Neural cell (in vitro differentiated cells): Measurements from ENCODE around the gene HIPK1. TPM values are rescaled to one million over a fixed set of nuclear protein-coding genes. Genes with fewer than 3 reads are reported as not detected.

Experiments used
- H2AFZ ChIP-seq: fragments of 200-600, 300-800 bp; sonication (generic), shearing (Covaris generic); 2 replicates; pipeline ENCODE4 v1.6.0; 2014; ENCODE audit warnings: low read depth, mild to moderate bottlenecking, antibody characterized with exemption, low read length, moderate library complexity
- H3F3A ChIP-seq: fragments of 200-600 bp; shearing (Covaris generic); 2 replicates; pipeline ENCODE4 v1.6.1; 2016; ENCODE audit warnings: mild to moderate bottlenecking, moderate library complexity, mixed read lengths, antibody characterized with exemption, low read length; ENCODE audit not compliant: insufficient read depth, poor library complexity, severe bottlenecking
- H3K27ac ChIP-seq: fragments of 200-600, 300-800 bp; sonication (generic), shearing (Covaris generic); 2 replicates; pipeline ENCODE4 v1.5.1; 2014; ENCODE audit warnings: mild to moderate bottlenecking, low read length, moderate library complexity
- H3K27me3 ChIP-seq: fragments of 300-800, 200-600 bp; sonication (generic), shearing (Covaris generic); 2 replicates; pipeline ENCODE4 v1.6.0; 2014; ENCODE audit warnings: mild to moderate bottlenecking, low read depth, low read length, moderate library complexity; ENCODE audit not compliant: insufficient read depth
- H3K36me3 ChIP-seq: fragments of 300-800, 200-600 bp; sonication (generic), shearing (Covaris generic); 2 replicates; pipeline ENCODE4 v1.5.1; 2014; ENCODE audit warnings: mild to moderate bottlenecking, antibody characterized with exemption, low read length, moderate library complexity; ENCODE audit not compliant: insufficient read depth
- H3K4me2 ChIP-seq: fragments of 300-800, 200-600 bp; sonication (generic), shearing (Covaris generic); 2 replicates; pipeline ENCODE4 v1.6.0; 2014; ENCODE audit warnings: mild to moderate bottlenecking, low read length
- H3K4me3 ChIP-seq: fragments of 300-800, 200-600 bp; sonication (generic), shearing (Covaris generic); 2 replicates; pipeline ENCODE4 v1.5.1; 2014; ENCODE audit warnings: mild to moderate bottlenecking, low read length, moderate library complexity
- H3K79me2 ChIP-seq: fragments of 200-600 bp; shearing (Covaris generic); replicated peaks from 2 replicates; pipeline ENCODE4 v1.6.0; 2014; ENCODE audit warnings: mild to moderate bottlenecking, low read length, moderate library complexity; ENCODE audit not compliant: insufficient read depth
- H3K9ac ChIP-seq: fragments of 300-800, 200-600 bp; sonication (generic), shearing (Covaris generic); 2 replicates; pipeline ENCODE4 v1.6.1; 2016; ENCODE audit warnings: mild to moderate bottlenecking, low read length, mixed read lengths
- H3K9me2 ChIP-seq: fragments of 200-600 bp; shearing (Covaris generic); 2 replicates; pipeline ENCODE4 v1.6.1; 2016; ENCODE audit warnings: mild to moderate bottlenecking, low read length, mixed read lengths; ENCODE audit not compliant: insufficient read depth
- H3K9me3 ChIP-seq: fragments of 200-600, 300-800 bp; sonication (generic), shearing (Covaris generic); 2 replicates; pipeline ENCODE4 v1.6.1; 2016; ENCODE audit warnings: mild to moderate bottlenecking, mixed run types, low read length, moderate library complexity, mixed read lengths
- H4K20me1 ChIP-seq: fragments of 200-600 bp; shearing (Covaris generic); 2 replicates; pipeline ENCODE4 v1.6.1; 2016; ENCODE audit warnings: mild to moderate bottlenecking, mixed run types; ENCODE audit not compliant: insufficient read depth
- EP300 ChIP-seq: fragments of 450-650 bp; conservative IDR thresholded peaks from 2 replicates; pipeline ENCODE4 v1.6.1; 2014; ENCODE audit warnings: antibody characterized with exemption, mild to moderate bottlenecking, moderate library complexity; ENCODE audit not compliant: poor library complexity, severe bottlenecking
- EZH2 ChIP-seq: fragments of 200-600, 300-800 bp; shearing (Covaris generic), sonication (generic); IDR thresholded peaks from 2 replicates; pipeline ENCODE4 v1.6.1; 2014; ENCODE audit warnings: antibody characterized with exemption, low read length, borderline replicate concordance, mild to moderate bottlenecking; ENCODE audit not compliant: insufficient read depth, poor library complexity, severe bottlenecking
- MXI1 ChIP-seq: fragments of 450-650 bp; conservative IDR thresholded peaks from 2 replicates; pipeline ENCODE4 v1.6.1; 2014; ENCODE audit warnings: antibody characterized with exemption, mild to moderate bottlenecking; ENCODE audit not compliant: poor library complexity, severe bottlenecking
- POLR2AphosphoS5 ChIP-seq: IDR thresholded peaks from 2 replicates; pipeline ENCODE4 v1.6.1; 2012
- RAD21 ChIP-seq: fragments of 450-650 bp; conservative IDR thresholded peaks from 2 replicates; pipeline ENCODE4 v1.6.1; 2014; ENCODE audit warnings: antibody characterized with exemption, mild to moderate bottlenecking, moderate library complexity
- SMC3 ChIP-seq: fragments of 450-650 bp; conservative IDR thresholded peaks from 2 replicates; pipeline ENCODE4 v1.6.1; 2014; ENCODE audit warnings: antibody characterized with exemption, mild to moderate bottlenecking, moderate library complexity; ENCODE audit not compliant: poor library complexity
- TAF1 ChIP-seq: IDR thresholded peaks from 2 replicates; pipeline ENCODE4 v1.6.1; 2012; ENCODE audit warnings: low read depth
- polyA plus RNA-seq: library from polyadenylated mRNA; depleted of rRNA; stranded (reverse); fragments of >200 nt; gene quantifications from 2 replicates; pipeline ENCODE4 v1.2.3, GENCODE V29; 2014
- TF ChIP-seq, protein P1 (sequence below): fragments of 450-650 bp; IDR thresholded peaks from 2 replicates; pipeline ENCODE4 v1.5.1; 2014; ENCODE audit warnings: antibody characterized with exemption, mild to moderate bottlenecking, moderate library complexity; ENCODE audit not compliant: poor library complexity, severe bottlenecking
- TF ChIP-seq, protein P2 (sequence below): IDR thresholded peaks from 2 replicates; pipeline ENCODE4 v1.6.1; 2012; ENCODE audit warnings: borderline replicate concordance

Gene HIPK1
- polyA plus RNA-seq, 1 donor from 2014 or later, result 22.9 TPM

DNA sequence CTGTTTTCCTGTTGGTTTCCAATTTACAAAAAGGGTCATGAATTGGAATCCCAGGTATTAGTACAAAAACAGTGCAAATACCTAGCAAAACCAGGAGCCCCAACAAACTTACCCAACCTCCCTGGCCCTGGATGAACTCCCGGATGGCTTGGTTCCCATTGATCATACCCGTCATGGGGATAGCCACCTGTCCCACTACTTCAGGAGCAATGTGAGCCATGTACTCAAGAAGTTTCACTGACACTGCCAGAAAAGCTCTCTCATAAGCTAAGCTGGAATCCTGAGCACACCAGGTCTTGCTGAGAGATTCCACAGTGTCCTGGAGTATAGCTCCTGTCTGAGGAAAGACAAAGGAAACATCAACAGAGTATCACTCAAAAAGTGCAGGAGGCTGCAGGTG lies 47.5 kb upstream of the HIPK1 start:
- H3K4me2 ChIP-seq, result no peak overlapping the region
- H4K20me1 ChIP-seq, result no peaks in the 10 kb centered on the region
- H3K9me2 ChIP-seq, result no peaks in the 10 kb centered on the region
- no peaks in the 10 kb centered on the region for H3K9me3 ChIP-seq
- no peak overlapping the region for H3K27ac ChIP-seq
- TF ChIP-seq RAD21 (no peak), SMC3 (no peak), MXI1 (no peak), EP300 (no peak), TAF1 (no peak), EZH2 (no peak), POLR2AphosphoS5 (no peak)
- TF ChIP-seq, protein P1, sequence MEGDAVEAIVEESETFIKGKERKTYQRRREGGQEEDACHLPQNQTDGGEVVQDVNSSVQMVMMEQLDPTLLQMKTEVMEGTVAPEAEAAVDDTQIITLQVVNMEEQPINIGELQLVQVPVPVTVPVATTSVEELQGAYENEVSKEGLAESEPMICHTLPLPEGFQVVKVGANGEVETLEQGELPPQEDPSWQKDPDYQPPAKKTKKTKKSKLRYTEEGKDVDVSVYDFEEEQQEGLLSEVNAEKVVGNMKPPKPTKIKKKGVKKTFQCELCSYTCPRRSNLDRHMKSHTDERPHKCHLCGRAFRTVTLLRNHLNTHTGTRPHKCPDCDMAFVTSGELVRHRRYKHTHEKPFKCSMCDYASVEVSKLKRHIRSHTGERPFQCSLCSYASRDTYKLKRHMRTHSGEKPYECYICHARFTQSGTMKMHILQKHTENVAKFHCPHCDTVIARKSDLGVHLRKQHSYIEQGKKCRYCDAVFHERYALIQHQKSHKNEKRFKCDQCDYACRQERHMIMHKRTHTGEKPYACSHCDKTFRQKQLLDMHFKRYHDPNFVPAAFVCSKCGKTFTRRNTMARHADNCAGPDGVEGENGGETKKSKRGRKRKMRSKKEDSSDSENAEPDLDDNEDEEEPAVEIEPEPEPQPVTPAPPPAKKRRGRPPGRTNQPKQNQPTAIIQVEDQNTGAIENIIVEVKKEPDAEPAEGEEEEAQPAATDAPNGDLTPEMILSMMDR, result no peak
- TF ChIP-seq, protein P2, sequence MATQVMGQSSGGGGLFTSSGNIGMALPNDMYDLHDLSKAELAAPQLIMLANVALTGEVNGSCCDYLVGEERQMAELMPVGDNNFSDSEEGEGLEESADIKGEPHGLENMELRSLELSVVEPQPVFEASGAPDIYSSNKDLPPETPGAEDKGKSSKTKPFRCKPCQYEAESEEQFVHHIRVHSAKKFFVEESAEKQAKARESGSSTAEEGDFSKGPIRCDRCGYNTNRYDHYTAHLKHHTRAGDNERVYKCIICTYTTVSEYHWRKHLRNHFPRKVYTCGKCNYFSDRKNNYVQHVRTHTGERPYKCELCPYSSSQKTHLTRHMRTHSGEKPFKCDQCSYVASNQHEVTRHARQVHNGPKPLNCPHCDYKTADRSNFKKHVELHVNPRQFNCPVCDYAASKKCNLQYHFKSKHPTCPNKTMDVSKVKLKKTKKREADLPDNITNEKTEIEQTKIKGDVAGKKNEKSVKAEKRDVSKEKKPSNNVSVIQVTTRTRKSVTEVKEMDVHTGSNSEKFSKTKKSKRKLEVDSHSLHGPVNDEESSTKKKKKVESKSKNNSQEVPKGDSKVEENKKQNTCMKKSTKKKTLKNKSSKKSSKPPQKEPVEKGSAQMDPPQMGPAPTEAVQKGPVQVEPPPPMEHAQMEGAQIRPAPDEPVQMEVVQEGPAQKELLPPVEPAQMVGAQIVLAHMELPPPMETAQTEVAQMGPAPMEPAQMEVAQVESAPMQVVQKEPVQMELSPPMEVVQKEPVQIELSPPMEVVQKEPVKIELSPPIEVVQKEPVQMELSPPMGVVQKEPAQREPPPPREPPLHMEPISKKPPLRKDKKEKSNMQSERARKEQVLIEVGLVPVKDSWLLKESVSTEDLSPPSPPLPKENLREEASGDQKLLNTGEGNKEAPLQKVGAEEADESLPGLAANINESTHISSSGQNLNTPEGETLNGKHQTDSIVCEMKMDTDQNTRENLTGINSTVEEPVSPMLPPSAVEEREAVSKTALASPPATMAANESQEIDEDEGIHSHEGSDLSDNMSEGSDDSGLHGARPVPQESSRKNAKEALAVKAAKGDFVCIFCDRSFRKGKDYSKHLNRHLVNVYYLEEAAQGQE, result no peak
- no peak overlapping the region for H3K9ac ChIP-seq
- no peaks in the 10 kb centered on the region for H3K79me2 ChIP-seq
- H3K36me3 ChIP-seq, result no peaks in the 10 kb centered on the region
- H2AFZ ChIP-seq, result no peak overlapping the region
- H3F3A ChIP-seq, result no peaks in the 10 kb centered on the region
- no peaks in the 10 kb centered on the region for H3K27me3 ChIP-seq
- H3K4me3 ChIP-seq, result no peak overlapping the region

DNA sequence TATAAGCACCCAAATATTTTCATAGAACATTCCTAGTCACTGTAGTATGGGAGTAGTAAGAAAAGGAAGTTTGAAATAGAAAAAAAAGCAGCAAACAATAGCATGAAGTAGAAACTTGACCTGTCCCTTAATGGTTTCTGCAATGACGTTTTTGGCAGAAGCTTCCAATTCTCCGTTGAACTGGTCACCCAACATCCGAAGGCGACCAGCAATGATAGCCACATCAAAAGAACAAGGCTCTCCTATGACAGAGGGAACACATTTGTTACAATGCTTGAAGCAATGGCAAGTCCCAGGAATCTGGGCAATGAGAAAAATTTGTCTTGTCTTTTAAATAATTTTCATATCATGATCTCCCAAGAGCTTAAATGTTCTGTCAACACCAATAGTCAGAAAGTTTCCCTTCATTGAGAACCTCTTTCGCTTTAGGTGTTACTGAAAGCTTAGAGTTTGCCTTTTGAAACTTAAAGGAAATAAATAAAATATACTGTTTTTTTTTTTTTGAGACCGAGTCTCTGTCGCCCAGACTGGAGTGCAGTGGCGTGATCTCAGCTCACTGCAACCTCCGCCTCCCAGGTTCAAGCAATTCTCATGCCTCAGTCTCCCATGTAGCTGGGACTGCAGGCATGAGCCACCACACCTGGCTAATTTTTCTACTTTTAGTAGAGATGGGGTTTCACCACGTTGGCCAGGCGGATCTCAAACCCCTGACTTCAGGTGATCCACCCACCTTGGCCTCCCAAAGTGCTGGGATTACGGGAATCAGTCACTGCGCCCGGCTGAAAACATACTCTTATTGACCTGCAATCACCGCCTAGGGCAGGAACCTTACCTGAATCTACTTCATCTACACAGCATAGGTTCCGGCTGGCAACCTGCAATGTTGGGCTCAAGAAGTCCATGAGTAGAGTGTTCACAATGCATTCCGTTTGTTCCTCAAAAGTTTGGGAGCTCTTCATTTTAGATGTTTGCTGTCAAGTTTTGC lies 42.4 kb upstream of the HIPK1 start:
- Histone ChIP-seq H2AFZ (no peak overlapping the region), H3F3A (no peaks in the 10 kb centered on the region), H3K27me3 (no peaks in the 10 kb centered on the region), H3K4me3 (no peak overlapping the region), H3K79me2 (no peaks in the 10 kb centered on the region), H3K4me2 (no peak overlapping the region), H3K36me3 (no peaks in the 10 kb centered on the region), H3K9me2 (no peaks in the 10 kb centered on the region), H3K9ac (no peak overlapping the region), H3K9me3 (no peaks in the 10 kb centered on the region), H3K27ac (no peak overlapping the region), H4K20me1 (no peaks in the 10 kb centered on the region)
- no peak for TF ChIP-seq RAD21
